Gastrocnemius medialis (tissue), 4 donors: ENCODE measurements around the gene MAML2. TPM values are rescaled to one million over a fixed set of nuclear protein-coding genes. Genes with fewer than 3 reads are reported as not detected.

Source experiments
- ATAC-seq, 2 donors: fragments of 150-250 bp; one replicate each; pipeline ENCODE4 v1.9.1; 2016
- DNase-seq, 2 donors: peaks; one replicate each; pipeline ENCODE4 v3.0.0-alpha.2; 2019
- H3K27ac ChIP-seq, 4 donors: fragments of 200-600 bp; sonication (generic); 1 replicate in 1 of 4; 2 replicates in 3 of 4; pipeline ENCODE4 v1.5.1; 2016 to 2018; ENCODE audit warnings: mild to moderate bottlenecking in 2 of 4, moderate library complexity in 1 of 4
- H3K27me3 ChIP-seq, 3 donors: fragments of 200-600 bp; sonication (generic) in 2 of 3; 1 replicate in 1 of 3; 2 replicates in 2 of 3; pipeline versions ENCODE4 v1.5.1 to v1.6.0; 2016 to 2019; ENCODE audit warnings: mild to moderate bottlenecking in 1 of 3, moderate library complexity in 1 of 3
- H3K36me3 ChIP-seq, 2 donors: fragments of 200-600 bp; sonication (generic) in 1 of 2; one replicate each; pipeline ENCODE4 v1.5.1; 2017 to 2018
- H3K4me1 ChIP-seq, 2 donors: fragments of 200-600 bp; sonication (generic) in 1 of 2; one replicate each; pipeline ENCODE4 v1.5.1; 2016 to 2017; ENCODE audit warnings: mild to moderate bottlenecking in 2 of 2
- H3K4me3 ChIP-seq, 4 donors: fragments of 200-600 bp; sonication (generic) in 3 of 4; 1 replicate in 1 of 4; 2 replicates in 3 of 4; pipeline ENCODE4 v1.5.1; 2016 to 2019; ENCODE audit warnings: mild to moderate bottlenecking in 2 of 4
- H3K9me3 ChIP-seq, 3 donors: fragments of 200-600 bp; sonication (generic) in 2 of 3; 1 replicate in 1 of 3; 2 replicates in 2 of 3; pipeline ENCODE4 v1.5.1; 2016 to 2019
- POLR2A ChIP-seq, 2 donors: fragments of 450-650 bp; IDR thresholded peaks; one replicate each; pipeline ENCODE4 v1.6.1; 2017; ENCODE audit warnings: antibody characterized with exemption in 2 of 2, mild to moderate bottlenecking in 2 of 2, moderate library complexity in 2 of 2
- in situ Hi-C, 4 donors: fragments of 200-750 bp; cut with MboI; loops; one replicate each; pipeline versions ENCODE4 v1.15.0 to v1.8.0; 2017; ENCODE audit warnings: low sequenced_read_pairs in 4 of 4
- intact Hi-C: fragments of 100-400 bp; cut with DNase I; formaldehyde crosslinking; loops from one replicate; pipeline ENCODE4 v1.15.1; 2023; ENCODE audit warnings: low total_unique reads
- total RNA-seq, 4 donors: library from RNA; depleted of rRNA; stranded (reverse); fragments of >200 nt; gene quantifications; one replicate each; pipeline versions ENCODE4 v1.1.0 to v1.2.3, GENCODE V29; 2016
- TF ChIP-seq, protein P1 (sequence below), 5 experiments: fragments of 450-650 bp in 3 of 5; fragments of 200-600 bp in 2 of 5; sonication (generic) in 2 of 5; IDR thresholded peaks in 4 of 5; conservative IDR thresholded peaks in 1 of 5; 1 replicate in 4 of 5; 2 replicates in 1 of 5; pipeline ENCODE4 v1.5.1; 2016 to 2019; ENCODE audit warnings: antibody characterized with exemption in 5 of 5, mild to moderate bottlenecking in 3 of 5, moderate library complexity in 3 of 5

The MAML2 gene
- total RNA-seq, 4 donors from 2014 or later: 4.1 to 6.3 (median 4.8) TPM

DNA sequence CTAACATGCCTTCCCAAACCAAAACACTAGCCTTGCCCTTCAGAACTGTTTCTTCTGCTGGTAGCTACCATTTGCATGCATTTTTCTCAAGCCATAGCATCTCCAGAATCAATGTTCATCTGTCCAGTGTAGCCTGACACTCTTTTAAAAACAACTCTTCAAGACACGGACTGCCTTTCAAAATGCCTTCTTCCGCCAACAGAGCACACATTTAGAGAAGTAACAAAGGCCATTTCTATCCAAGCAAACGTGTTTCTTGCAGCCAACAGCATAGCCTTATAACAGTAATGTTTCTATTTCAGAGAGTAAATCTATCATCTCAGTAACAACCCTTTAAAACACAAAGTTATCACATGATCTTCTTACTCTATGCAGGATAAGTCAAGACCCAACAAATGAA, 275.8 kb downstream of the MAML2 start:
- H3K27me3 ChIP-seq: no peaks in the 10 kb centered on the region
- no peaks in the 10 kb centered on the region for H3K4me1 ChIP-seq
- TF ChIP-seq, protein P1, sequence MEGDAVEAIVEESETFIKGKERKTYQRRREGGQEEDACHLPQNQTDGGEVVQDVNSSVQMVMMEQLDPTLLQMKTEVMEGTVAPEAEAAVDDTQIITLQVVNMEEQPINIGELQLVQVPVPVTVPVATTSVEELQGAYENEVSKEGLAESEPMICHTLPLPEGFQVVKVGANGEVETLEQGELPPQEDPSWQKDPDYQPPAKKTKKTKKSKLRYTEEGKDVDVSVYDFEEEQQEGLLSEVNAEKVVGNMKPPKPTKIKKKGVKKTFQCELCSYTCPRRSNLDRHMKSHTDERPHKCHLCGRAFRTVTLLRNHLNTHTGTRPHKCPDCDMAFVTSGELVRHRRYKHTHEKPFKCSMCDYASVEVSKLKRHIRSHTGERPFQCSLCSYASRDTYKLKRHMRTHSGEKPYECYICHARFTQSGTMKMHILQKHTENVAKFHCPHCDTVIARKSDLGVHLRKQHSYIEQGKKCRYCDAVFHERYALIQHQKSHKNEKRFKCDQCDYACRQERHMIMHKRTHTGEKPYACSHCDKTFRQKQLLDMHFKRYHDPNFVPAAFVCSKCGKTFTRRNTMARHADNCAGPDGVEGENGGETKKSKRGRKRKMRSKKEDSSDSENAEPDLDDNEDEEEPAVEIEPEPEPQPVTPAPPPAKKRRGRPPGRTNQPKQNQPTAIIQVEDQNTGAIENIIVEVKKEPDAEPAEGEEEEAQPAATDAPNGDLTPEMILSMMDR (IDR thresholded peaks at IDR 0.05 in 4 of 5, conservative IDR thresholded peaks at IDR 0.05 in 1 of 5): no peak
- no peak for TF ChIP-seq POLR2A (IDR thresholded peaks at IDR 0.05)
- intact Hi-C loops: no loop called here
- H3K9me3 ChIP-seq: no peaks in the 10 kb centered on the region
- no peak overlapping the region for H3K4me3 ChIP-seq
- no peak overlapping the region for H3K27ac ChIP-seq
- in situ Hi-C loops: loop anchor here in 2 of 4 donors (5.0 to 25.0 kb wide), 2 partner anchors 80 to 270 kb away; partner anchors contain the start of gene MAML2 (in 1 of the 2)
- no peak for ATAC-seq
- H3K36me3 ChIP-seq: no peaks in the 10 kb centered on the region
- no peak for DNase-seq

DNA sequence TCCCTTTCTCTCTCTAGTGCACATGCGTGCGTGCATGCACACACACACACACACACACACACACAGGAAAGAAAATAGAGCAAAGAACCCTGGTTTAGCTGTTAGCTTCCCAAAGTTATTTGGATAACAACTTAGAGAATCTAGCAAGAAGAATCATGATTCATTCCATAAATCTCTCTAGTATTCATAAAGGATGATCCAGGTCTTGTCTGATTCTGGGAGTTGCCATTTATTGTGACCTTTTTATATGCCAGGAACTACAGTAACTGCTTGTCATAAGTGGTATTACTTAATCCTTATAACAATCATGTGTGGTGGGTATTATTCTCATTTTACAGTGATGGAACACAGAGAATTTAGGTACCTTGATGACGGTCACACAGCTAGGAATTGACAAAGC, 277.6 kb downstream of the MAML2 start:
- in situ Hi-C loops: loop anchor here in 2 of 4 donors (5.0 to 25.0 kb wide), 2 partner anchors 82 to 272 kb away; partner anchors contain the start of gene MAML2 (in 1 of the 2)
- ATAC-seq: no peak

DNA sequence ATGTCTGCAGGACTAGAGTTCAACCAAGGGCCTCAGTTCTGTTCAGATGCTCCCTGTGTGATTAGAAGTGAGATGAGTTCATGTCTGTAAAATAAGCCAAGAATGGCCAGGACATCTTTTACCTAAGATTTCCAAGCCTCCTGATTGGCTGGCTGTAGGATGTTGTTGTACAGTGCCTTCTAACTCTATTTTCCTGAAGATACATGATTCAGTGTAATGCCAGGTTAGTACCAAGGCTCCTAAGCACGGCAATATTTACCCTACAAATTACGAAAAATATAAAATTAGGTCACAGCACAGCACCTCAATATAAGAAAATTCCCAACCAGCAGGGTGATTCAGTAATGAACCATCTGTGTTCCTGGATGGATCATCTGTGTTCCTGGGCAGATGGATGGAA, 279.1 kb downstream of the MAML2 start:
- Histone ChIP-seq H3K4me1 (no peaks in the 10 kb centered on the region), H3K27me3 (no peaks in the 10 kb centered on the region), H3K36me3 (no peaks in the 10 kb centered on the region), H3K27ac (no peak overlapping the region), H3K4me3 (no peak overlapping the region), H3K9me3 (no peaks in the 10 kb centered on the region)
- TF ChIP-seq, protein P1 (IDR thresholded peaks at IDR 0.05 in 4 of 5, conservative IDR thresholded peaks at IDR 0.05 in 1 of 5): no peak
- no peak for TF ChIP-seq POLR2A (IDR thresholded peaks at IDR 0.05)
- ATAC-seq (no peak), DNase-seq (no peak)
- intact Hi-C loops: no loop called here
- in situ Hi-C loops: loop anchor here in 1 of 4 donors (25.0 kb wide), 1 partner anchor 273 kb away; the partner anchor contains the start of gene MAML2

More for the DNA sequence above, 277.6 kb downstream of the MAML2 start:
- no peak for DNase-seq
- no peaks in the 10 kb centered on the region for H3K9me3 ChIP-seq
- intact Hi-C loops: no loop called here
- no peak overlapping the region for H3K4me3 ChIP-seq
- H3K36me3 ChIP-seq: no peaks in the 10 kb centered on the region
- H3K27ac ChIP-seq: no peak overlapping the region
- no peaks in the 10 kb centered on the region for H3K27me3 ChIP-seq
- TF ChIP-seq, protein P1 (IDR thresholded peaks at IDR 0.05 in 4 of 5, conservative IDR thresholded peaks at IDR 0.05 in 1 of 5): no peak
- no peak for TF ChIP-seq POLR2A (IDR thresholded peaks at IDR 0.05)
- no peaks in the 10 kb centered on the region for H3K4me1 ChIP-seq

DNA sequence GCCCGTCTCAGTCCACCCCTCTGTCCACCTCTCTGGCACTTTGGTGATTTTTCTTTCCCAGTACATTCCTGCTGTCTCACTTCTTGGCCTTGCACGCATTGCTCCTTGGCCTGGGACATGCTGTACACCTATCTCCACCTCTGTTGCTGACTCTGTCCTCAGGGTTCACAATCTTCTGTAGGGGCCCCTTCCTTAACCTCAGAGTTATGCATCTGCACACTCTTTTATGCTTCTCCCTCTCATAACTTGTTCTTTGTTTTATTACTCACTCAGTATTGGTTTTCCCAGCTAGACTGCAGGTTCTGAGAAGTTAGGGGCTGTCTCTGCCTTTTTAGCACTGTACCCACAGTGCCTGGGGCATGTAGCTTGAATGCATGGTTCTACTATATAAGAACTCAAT, 279.9 kb downstream of the MAML2 start:
- Histone ChIP-seq H3K9me3 (no peaks in the 10 kb centered on the region), H3K27me3 (no peaks in the 10 kb centered on the region), H3K27ac (no peak overlapping the region), H3K4me1 (no peaks in the 10 kb centered on the region), H3K36me3 (no peaks in the 10 kb centered on the region), H3K4me3 (no peak overlapping the region)
- in situ Hi-C loops (loop anchor here in 1 of 4 donors (25.0 kb wide), 1 partner anchor 274 kb away; the partner anchor contains the start of gene MAML2), intact Hi-C loops (no loop called here)
- no peak for DNase-seq
- no peak for TF ChIP-seq POLR2A (IDR thresholded peaks at IDR 0.05)
- TF ChIP-seq, protein P1 (IDR thresholded peaks at IDR 0.05 in 4 of 5, conservative IDR thresholded peaks at IDR 0.05 in 1 of 5): no peak
- ATAC-seq: no peak

DNA sequence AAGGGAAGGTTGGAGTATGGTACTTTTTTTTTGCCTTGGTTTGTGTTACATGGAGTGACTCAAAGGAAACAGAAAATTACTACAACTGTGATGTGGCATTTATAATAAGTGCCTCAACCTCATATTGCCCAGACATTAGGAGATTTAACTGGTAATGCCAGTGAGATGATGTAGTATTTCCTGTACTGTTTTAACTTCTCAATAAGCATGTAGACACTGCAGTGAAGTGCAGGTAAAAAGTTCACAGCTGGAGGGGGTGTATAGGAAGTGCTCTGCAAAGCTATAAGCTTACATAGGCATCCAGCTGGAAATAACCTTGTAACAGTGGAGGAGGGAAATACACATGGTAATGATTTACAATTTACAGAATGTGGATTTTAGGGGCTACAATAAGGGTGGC, 280.9 kb downstream of the MAML2 start:
- no peaks in the 10 kb centered on the region for H3K4me1 ChIP-seq
- H3K36me3 ChIP-seq: no peaks in the 10 kb centered on the region
- DNase-seq (no peak), ATAC-seq (no peak)
- no peaks in the 10 kb centered on the region for H3K9me3 ChIP-seq
- in situ Hi-C loops (loop anchor here in 1 of 4 donors (25.0 kb wide), 1 partner anchor 275 kb away; the partner anchor contains the start of gene MAML2), intact Hi-C loops (no loop called here)
- no peak overlapping the region for H3K27ac ChIP-seq
- H3K27me3 ChIP-seq: no peaks in the 10 kb centered on the region
- no peak overlapping the region for H3K4me3 ChIP-seq
- no peak for TF ChIP-seq POLR2A (IDR thresholded peaks at IDR 0.05)
